Measurements from ENCODE around the gene GEMIN7.
A peak's percentile ranks its signal among the peaks of the same experiment; 100 is the strongest.

The GEMIN7 gene

GRCh38 chr19:45079063-45079910 is at the start of gene GEMIN7:
GEMIN7 (plus strand) TSS chr19:45079260; CDS start chr19:45090115, 10,855 bp downstream.
- peak within 1 kb of the TSS; percentile 93 for H3K9ac ChIP-seq (ENCODE audit: low read length)
- H3K4me1 ChIP-seq (ENCODE audit: control insufficient read depth, insufficient read depth, low read length), result peaks cover 15% of the 10 kb centered on the region
- peak; percentile 89 for DNase-seq (ENCODE audit: low read depth)
- H3K27me3 ChIP-seq (replicated peaks; ENCODE audit: control insufficient read depth, insufficient read depth, low read length), result no peaks in the 10 kb centered on the region
- H3K9me3 ChIP-seq (ENCODE audit: control insufficient read depth, low read length), result no peaks in the 10 kb centered on the region
- peak within 1 kb of the TSS; percentile 96 for H3K4me3 ChIP-seq (ENCODE audit: low read length)
- H3K36me3 ChIP-seq (ENCODE audit: control insufficient read depth, insufficient read depth, low read length, severe bottlenecking), result peaks cover 9% of the 10 kb centered on the region

- H3K27me3 ChIP-seq (replicated peaks; ENCODE audit: control insufficient read depth, insufficient read depth, low read length), result no peaks in the 10 kb centered on the region
- H3K36me3 ChIP-seq (ENCODE audit: control insufficient read depth, insufficient read depth, low read length, severe bottlenecking), result peaks cover 47% of the 10 kb centered on the region
- no peak for DNase-seq (ENCODE audit: low read depth)
- H3K9me3 ChIP-seq (ENCODE audit: control insufficient read depth, low read length), result no peaks in the 10 kb centered on the region
- no peaks in the 10 kb centered on the region for H3K4me1 ChIP-seq (ENCODE audit: control insufficient read depth, insufficient read depth, low read length)
- H3K4me3 ChIP-seq (ENCODE audit: low read length), result no peak overlapping the region
- H3K9ac ChIP-seq (ENCODE audit: low read length), result no peak overlapping the region
Observed at GRCh38 chr19:45030825-45031224, 48.2 kb upstream of the GEMIN7 start.

GRCh38 chr19:45032421-45032820 is 46.6 kb upstream of the GEMIN7 start:
- no peak overlapping the region for H3K9ac ChIP-seq (ENCODE audit: low read length)
- H3K9me3 ChIP-seq (ENCODE audit: control insufficient read depth, low read length), result no peaks in the 10 kb centered on the region
- H3K27me3 ChIP-seq (replicated peaks; ENCODE audit: control insufficient read depth, insufficient read depth, low read length), result no peaks in the 10 kb centered on the region
- DNase-seq (ENCODE audit: low read depth), result no peak
- no peak overlapping the region for H3K4me3 ChIP-seq (ENCODE audit: low read length)
- no peaks in the 10 kb centered on the region for H3K4me1 ChIP-seq (ENCODE audit: control insufficient read depth, insufficient read depth, low read length)
- H3K36me3 ChIP-seq (ENCODE audit: control insufficient read depth, insufficient read depth, low read length, severe bottlenecking), result peaks cover 46% of the 10 kb centered on the region

- Histone ChIP-seq H3K9ac (ENCODE audit: low read length) (no peak overlapping the region), H3K27me3 (replicated peaks; ENCODE audit: control insufficient read depth, insufficient read depth, low read length) (no peaks in the 10 kb centered on the region), H3K4me3 (ENCODE audit: low read length) (no peak overlapping the region), H3K36me3 (ENCODE audit: control insufficient read depth, insufficient read depth, low read length, severe bottlenecking) (peaks cover 44% of the 10 kb centered on the region), H3K4me1 (ENCODE audit: control insufficient read depth, insufficient read depth, low read length) (peaks cover 14% of the 10 kb centered on the region), H3K9me3 (ENCODE audit: control insufficient read depth, low read length) (no peaks in the 10 kb centered on the region)
- no peak for DNase-seq (ENCODE audit: low read depth)
Observed at GRCh38 chr19:45035755-45036154, 43.3 kb upstream of the GEMIN7 start.

GRCh38 chr19:45037393-45038169 is 41.5 kb upstream of the GEMIN7 start:
- DNase-seq (ENCODE audit: low read depth), result no peak
- H3K9me3 ChIP-seq (ENCODE audit: control insufficient read depth, low read length), result no peaks in the 10 kb centered on the region
- H3K4me3 ChIP-seq (ENCODE audit: low read length), result no peak overlapping the region
- no peak overlapping the region for H3K9ac ChIP-seq (ENCODE audit: low read length)
- H3K4me1 ChIP-seq (ENCODE audit: control insufficient read depth, insufficient read depth, low read length), result peaks cover 20% of the 10 kb centered on the region
- no peaks in the 10 kb centered on the region for H3K27me3 ChIP-seq (replicated peaks; ENCODE audit: control insufficient read depth, insufficient read depth, low read length)
- H3K36me3 ChIP-seq (ENCODE audit: control insufficient read depth, insufficient read depth, low read length, severe bottlenecking), result peaks cover 50% of the 10 kb centered on the region

GRCh38 chr19:45038931-45039893 is 39.8 kb upstream of the GEMIN7 start, which contains the start of gene CLASRP:
CLASRP (plus strand) TSS chr19:45039045; CDS start chr19:45040213, 1,168 bp downstream.
- Histone ChIP-seq H3K36me3 (ENCODE audit: control insufficient read depth, insufficient read depth, low read length, severe bottlenecking) (peaks cover 54% of the 10 kb centered on the region), H3K27me3 (replicated peaks; ENCODE audit: control insufficient read depth, insufficient read depth, low read length) (no peaks in the 10 kb centered on the region)
- peak; percentile 97 for DNase-seq (ENCODE audit: low read depth)

GRCh38 chr19:45040059-45040771 is 38.8 kb upstream of the GEMIN7 start:
- Histone ChIP-seq H3K9ac (ENCODE audit: low read length) (peak overlapping the region; percentile 99), H3K36me3 (ENCODE audit: control insufficient read depth, insufficient read depth, low read length, severe bottlenecking) (peaks cover 55% of the 10 kb centered on the region), H3K4me3 (ENCODE audit: low read length) (peak overlapping the region; percentile 95), H3K9me3 (ENCODE audit: control insufficient read depth, low read length) (no peaks in the 10 kb centered on the region), H3K27me3 (replicated peaks; ENCODE audit: control insufficient read depth, insufficient read depth, low read length) (no peaks in the 10 kb centered on the region), H3K4me1 (ENCODE audit: control insufficient read depth, insufficient read depth, low read length) (peaks cover 20% of the 10 kb centered on the region)
- DNase-seq (ENCODE audit: low read depth), result no peak

More at GRCh38 chr19:45038931-45039893, 39.8 kb upstream of the GEMIN7 start, which contains the start of gene CLASRP:
- peak within 1 kb of the TSS; percentile 99 for H3K9ac ChIP-seq (ENCODE audit: low read length)
- peaks cover 20% of the 10 kb centered on the region for H3K4me1 ChIP-seq (ENCODE audit: control insufficient read depth, insufficient read depth, low read length)
- H3K4me3 ChIP-seq (ENCODE audit: low read length), result peak within 1 kb of the TSS; percentile 95
- no peaks in the 10 kb centered on the region for H3K9me3 ChIP-seq (ENCODE audit: control insufficient read depth, low read length)

- H3K9me3 ChIP-seq (ENCODE audit: control insufficient read depth, low read length), result no peaks in the 10 kb centered on the region
- peak overlapping the region; percentile 34 for H3K9ac ChIP-seq (ENCODE audit: low read length)
- no peak for DNase-seq (ENCODE audit: low read depth)
- H3K36me3 ChIP-seq (ENCODE audit: control insufficient read depth, insufficient read depth, low read length, severe bottlenecking), result peaks cover 55% of the 10 kb centered on the region
- H3K27me3 ChIP-seq (replicated peaks; ENCODE audit: control insufficient read depth, insufficient read depth, low read length), result no peaks in the 10 kb centered on the region
- H3K4me3 ChIP-seq (ENCODE audit: low read length), result no peak overlapping the region
- peaks cover 22% of the 10 kb centered on the region for H3K4me1 ChIP-seq (ENCODE audit: control insufficient read depth, insufficient read depth, low read length)
Observed at GRCh38 chr19:45041125-45041524, 37.9 kb upstream of the GEMIN7 start.

GRCh38 chr19:45045671-45046353 is 33.2 kb upstream of the GEMIN7 start:
- no peaks in the 10 kb centered on the region for H3K9me3 ChIP-seq (ENCODE audit: control insufficient read depth, low read length)
- H3K27me3 ChIP-seq (replicated peaks; ENCODE audit: control insufficient read depth, insufficient read depth, low read length), result no peaks in the 10 kb centered on the region
- no peak for DNase-seq (ENCODE audit: low read depth)
- no peak overlapping the region for H3K4me3 ChIP-seq (ENCODE audit: low read length)
- peaks cover 15% of the 10 kb centered on the region for H3K4me1 ChIP-seq (ENCODE audit: control insufficient read depth, insufficient read depth, low read length)
- no peak overlapping the region for H3K9ac ChIP-seq (ENCODE audit: low read length)
- peaks cover 56% of the 10 kb centered on the region for H3K36me3 ChIP-seq (ENCODE audit: control insufficient read depth, insufficient read depth, low read length, severe bottlenecking)

- Histone ChIP-seq H3K9me3 (ENCODE audit: control insufficient read depth, low read length) (no peaks in the 10 kb centered on the region), H3K9ac (ENCODE audit: low read length) (no peak overlapping the region), H3K4me1 (ENCODE audit: control insufficient read depth, insufficient read depth, low read length) (peaks cover 15% of the 10 kb centered on the region), H3K36me3 (ENCODE audit: control insufficient read depth, insufficient read depth, low read length, severe bottlenecking) (peaks cover 53% of the 10 kb centered on the region), H3K27me3 (replicated peaks; ENCODE audit: control insufficient read depth, insufficient read depth, low read length) (no peaks in the 10 kb centered on the region), H3K4me3 (ENCODE audit: low read length) (no peak overlapping the region)
- DNase-seq (ENCODE audit: low read depth), result no peak
Observed at GRCh38 chr19:45046355-45046754, 32.7 kb upstream of the GEMIN7 start.
